ENCODE measurements around the gene TNIP1.
A peak's percentile ranks its signal among the peaks of the same experiment; 100 is the strongest.

The TNIP1 gene

GRCh38 chr5:151067632-151068432, 13.0 kb downstream of the TNIP1 start:
- FAIRE-seq: no peak
- DNase-seq (ENCODE audit: insufficient read length, low spot score): no peak

- FAIRE-seq (no peak), DNase-seq (ENCODE audit: insufficient read length, low spot score) (no peak)
These were observed 13.9 kb downstream of the TNIP1 start for GRCh38 chr5:151066920-151067319.

- DNase-seq (ENCODE audit: insufficient read length, low spot score) (no peak), FAIRE-seq (no peak)
These were observed 15.2 kb downstream of the TNIP1 start for GRCh38 chr5:151065609-151066008.

- no peak for FAIRE-seq
- no peak for DNase-seq (ENCODE audit: insufficient read length, low spot score)
These were observed 15.8 kb downstream of the TNIP1 start for GRCh38 chr5:151064916-151065499.

GRCh38 chr5:151063142-151063989, 17.5 kb downstream of the TNIP1 start:
- FAIRE-seq: no peak
- no peak for DNase-seq (ENCODE audit: insufficient read length, low spot score)

GRCh38 chr5:151062405-151063141, 18.3 kb downstream of the TNIP1 start:
- no peak for FAIRE-seq
- no peak for DNase-seq (ENCODE audit: insufficient read length, low spot score)

GRCh38 chr5:151060742-151061141, 20.1 kb downstream of the TNIP1 start:
- DNase-seq (ENCODE audit: insufficient read length, low spot score): no peak
- no peak for FAIRE-seq

- FAIRE-seq (no peak), DNase-seq (ENCODE audit: insufficient read length, low spot score) (no peak)
These were observed 21.8 kb downstream of the TNIP1 start for GRCh38 chr5:151058891-151059489.

GRCh38 chr5:151058301-151058700, 22.5 kb downstream of the TNIP1 start:
- DNase-seq (ENCODE audit: insufficient read length, low spot score) (no peak), FAIRE-seq (no peak)

- FAIRE-seq (no peak), DNase-seq (ENCODE audit: insufficient read length, low spot score) (no peak)
These were observed 24.2 kb downstream of the TNIP1 start for GRCh38 chr5:151056379-151057325.

GRCh38 chr5:151055336-151055735, 25.5 kb downstream of the TNIP1 start:
- DNase-seq (ENCODE audit: insufficient read length, low spot score): no peak
- FAIRE-seq: no peak

- no peak for FAIRE-seq
- DNase-seq (ENCODE audit: insufficient read length, low spot score): no peak
These were observed 26.1 kb downstream of the TNIP1 start for GRCh38 chr5:151054709-151055108.

- FAIRE-seq (no peak), DNase-seq (ENCODE audit: insufficient read length, low spot score) (no peak)
These were observed 26.9 kb downstream of the TNIP1 start for GRCh38 chr5:151053796-151054462.

GRCh38 chr5:151052836-151053235, 28.0 kb downstream of the TNIP1 start:
- FAIRE-seq: no peak

GRCh38 chr5:151051931-151052608, 28.8 kb downstream of the TNIP1 start:
- no peak for FAIRE-seq
- no peak for DNase-seq (ENCODE audit: insufficient read length, low spot score)

More at GRCh38 chr5:151052836-151053235, 28.0 kb downstream of the TNIP1 start:
- DNase-seq (ENCODE audit: insufficient read length, low spot score): no peak

- DNase-seq (ENCODE audit: insufficient read length, low spot score) (peak; percentile 83), FAIRE-seq (peak; percentile 23)
These were observed 29.5 kb downstream of the TNIP1 start for GRCh38 chr5:151051066-151051930.

GRCh38 chr5:151048526-151048925, 32.3 kb downstream of the TNIP1 start:
- DNase-seq (ENCODE audit: insufficient read length, low spot score): no peak
- FAIRE-seq: no peak
